GM19023 (cell line): ENCODE data around the gene MRPS2.
"Not testable (repeated sequence)": the region's sequence is repeated elsewhere in the genome, so short reads cannot be mapped to it uniquely, and the experiment has no call there.

Experiments used
- ATAC-seq: cut with Tn5 transposase; IDR thresholded peaks from one replicate; pipeline ENCODE4 v1.9.1; 2021; ENCODE audit warnings: mild to moderate bottlenecking, moderate library complexity; ENCODE audit not compliant: unreplicated experiment

MRPS2 gene

GRCh38 chr9:135526730-135527571 is 26.5 kb downstream of the MRPS2 start:
- no peak for ATAC-seq

- ATAC-seq = not testable (repeated sequence)
Observed at GRCh38 chr9:135528842-135529435, 28.5 kb downstream of the MRPS2 start.

GRCh38 chr9:135530146-135530545 is 29.7 kb downstream of the MRPS2 start:
- no peak for ATAC-seq

DNA sequence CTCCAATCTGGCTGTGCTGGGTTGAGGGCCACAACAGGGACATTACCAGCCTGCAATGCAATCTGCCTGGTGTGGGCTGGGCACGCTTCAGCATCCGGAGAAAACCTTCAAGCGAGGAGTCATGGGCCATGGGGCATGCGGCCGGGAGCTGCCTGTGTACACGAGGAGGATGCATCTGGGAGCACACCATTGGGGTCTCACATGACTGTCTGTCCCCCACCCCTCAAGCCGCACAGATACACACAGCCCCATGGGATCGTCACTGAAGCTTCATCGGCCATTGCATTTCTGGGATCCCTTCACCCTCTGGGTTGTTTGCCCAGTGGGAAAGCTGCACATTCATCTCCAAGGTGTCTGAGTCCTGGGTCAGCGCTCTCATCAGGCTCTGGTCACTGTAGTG is 30.6 kb downstream of the MRPS2 start:
- no peak for ATAC-seq

GRCh38 chr9:135533113-135533512 is 32.6 kb downstream of the MRPS2 start:
- no peak for ATAC-seq

GRCh38 chr9:135533674-135534073 is 33.2 kb downstream of the MRPS2 start:
- no peak for ATAC-seq

DNA sequence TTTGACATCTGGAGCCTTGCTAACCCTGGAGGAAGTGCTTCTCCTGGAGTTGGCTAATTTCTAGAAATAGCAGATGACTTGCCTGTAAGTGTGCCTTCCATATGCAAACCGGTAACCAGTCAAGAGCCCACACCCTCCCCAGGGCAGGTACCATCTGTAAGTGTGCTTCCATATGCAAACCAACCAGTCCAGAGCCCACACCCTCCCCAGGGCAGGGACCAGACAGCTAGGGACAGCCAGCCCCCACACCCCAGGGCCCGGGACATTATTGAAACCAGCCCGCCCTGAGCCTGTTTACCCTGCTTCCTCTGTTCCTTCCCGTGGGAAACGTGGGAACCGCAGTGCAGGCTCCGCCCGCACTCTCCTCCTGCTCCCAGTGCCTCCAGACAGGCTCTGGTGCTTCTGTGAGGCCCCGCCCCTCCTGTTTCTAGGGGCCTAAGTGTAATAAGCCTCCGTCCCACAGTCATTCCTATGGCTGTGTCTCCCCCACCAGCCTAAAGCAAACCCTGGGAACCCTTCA is 33.8 kb downstream of the MRPS2 start:
- not testable (repeated sequence) for ATAC-seq

- ATAC-seq = not testable (repeated sequence)
Observed at GRCh38 chr9:135534826-135535225, 34.3 kb downstream of the MRPS2 start.

GRCh38 chr9:135535631-135536030 is 35.1 kb downstream of the MRPS2 start:
- not testable (repeated sequence) for ATAC-seq

GRCh38 chr9:135536216-135536615 is 35.7 kb downstream of the MRPS2 start:
- no peak for ATAC-seq

DNA sequence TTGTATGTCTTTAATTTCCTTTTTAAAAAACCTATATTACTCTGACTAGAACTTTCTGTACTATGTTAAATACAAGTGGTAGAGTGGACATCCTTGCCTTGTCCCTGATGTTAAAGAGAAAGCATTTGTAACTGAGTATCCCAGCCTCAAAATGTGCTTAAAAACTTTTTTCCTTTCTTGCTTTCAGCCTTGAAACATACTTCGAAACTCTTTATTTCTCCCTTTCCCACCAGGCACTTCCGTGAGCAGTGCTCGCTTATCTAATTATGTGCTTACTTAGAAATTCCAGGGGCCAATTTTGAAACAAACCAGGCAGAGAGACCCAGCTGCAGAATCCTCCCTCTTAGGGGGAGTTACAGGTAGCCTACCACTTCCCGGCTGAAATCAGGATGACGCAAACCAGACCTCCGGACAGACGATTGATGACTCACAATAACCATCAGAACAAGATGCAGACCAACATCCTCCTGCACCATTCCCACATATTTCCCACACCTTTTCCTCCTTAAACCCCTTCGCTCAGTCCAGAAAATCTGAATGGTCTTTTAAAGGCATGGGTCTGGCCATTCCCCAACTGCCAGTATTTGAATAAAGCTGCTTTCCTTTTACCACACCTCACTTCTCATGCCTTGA is 42.9 kb downstream of the MRPS2 start:
- not testable (repeated sequence) for ATAC-seq

DNA sequence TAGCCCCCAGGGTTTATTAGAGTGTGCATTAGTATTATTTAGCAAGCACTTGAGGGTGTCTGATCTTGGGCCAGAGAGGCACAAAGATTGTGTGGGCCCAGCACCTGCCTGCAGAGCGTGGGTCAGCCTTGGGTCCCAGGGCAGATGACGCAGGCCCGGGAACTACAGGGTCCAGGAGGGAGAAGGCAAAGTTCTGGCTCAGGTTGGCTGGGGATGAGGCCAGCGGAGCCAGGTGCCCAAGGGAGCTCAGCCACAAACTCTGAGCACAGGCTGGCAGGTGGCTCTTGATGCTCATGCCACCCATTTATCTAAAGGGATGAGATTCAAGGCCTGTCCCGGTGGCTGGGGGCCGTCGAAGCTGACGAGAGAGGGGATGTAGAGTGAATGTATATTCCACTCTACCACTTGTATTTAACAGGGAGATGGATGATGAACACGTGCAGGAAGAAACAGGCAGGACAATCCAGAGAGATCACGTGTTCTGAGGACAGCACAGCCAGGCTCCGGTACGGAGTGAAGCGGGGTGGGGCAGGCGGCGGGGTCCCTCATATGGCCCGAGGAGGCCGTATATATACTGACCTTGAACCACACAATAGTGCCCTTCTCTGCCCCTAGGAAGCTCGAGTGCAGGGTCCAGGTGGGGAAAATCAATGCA is 44.6 kb downstream of the MRPS2 start:
- no peak for ATAC-seq

- not testable (repeated sequence) for ATAC-seq
Observed at GRCh38 chr9:135545646-135546176, 45.2 kb downstream of the MRPS2 start, which contains the start of gene OBP2A. Gene OBP2A, plus strand, starts transcription at chr9:135546126. Its CDS starts 55 bp downstream, at chr9:135546181.

DNA sequence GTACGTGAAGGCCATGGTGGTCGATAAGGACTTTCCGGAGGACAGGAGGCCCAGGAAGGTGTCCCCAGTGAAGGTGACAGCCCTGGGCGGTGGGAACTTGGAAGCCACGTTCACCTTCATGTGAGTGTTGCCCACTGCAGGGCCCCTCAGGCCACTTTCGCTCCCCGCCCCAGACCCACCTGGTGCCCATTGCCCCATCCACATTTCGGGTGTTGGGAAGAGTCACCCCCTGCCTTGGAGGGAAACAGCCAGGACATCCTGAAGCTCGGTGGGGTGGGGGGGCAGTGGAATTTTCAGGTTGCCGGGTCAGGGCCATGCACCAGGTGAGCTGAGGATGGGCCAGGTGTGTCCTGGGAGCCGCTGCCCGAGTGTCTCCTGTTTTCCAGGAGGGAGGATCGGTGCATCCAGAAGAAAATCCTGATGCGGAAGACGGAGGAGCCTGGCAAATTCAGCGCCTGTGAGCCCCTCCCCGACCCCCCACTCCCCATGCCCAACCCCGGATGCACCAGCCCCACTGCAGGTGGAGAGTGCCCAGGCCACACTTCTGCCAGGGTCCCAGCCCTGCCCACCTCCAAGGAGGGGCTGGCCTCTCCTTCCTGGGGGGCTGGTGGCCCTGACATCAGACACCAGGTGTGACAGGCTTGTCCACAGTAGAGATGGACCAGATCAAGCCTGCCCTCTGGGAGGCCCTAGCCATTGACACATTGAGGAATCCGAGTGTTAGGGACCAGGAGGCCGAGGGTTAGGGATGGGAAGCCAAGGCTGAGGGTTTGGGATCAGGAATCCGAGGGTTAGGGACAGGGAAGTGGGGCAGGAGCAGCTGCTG is 46.5 kb downstream of the MRPS2 start:
- not testable (repeated sequence) for ATAC-seq

- no peak for ATAC-seq
Observed at GRCh38 chr9:135547756-135548736, 47.6 kb downstream of the MRPS2 start.

DNA sequence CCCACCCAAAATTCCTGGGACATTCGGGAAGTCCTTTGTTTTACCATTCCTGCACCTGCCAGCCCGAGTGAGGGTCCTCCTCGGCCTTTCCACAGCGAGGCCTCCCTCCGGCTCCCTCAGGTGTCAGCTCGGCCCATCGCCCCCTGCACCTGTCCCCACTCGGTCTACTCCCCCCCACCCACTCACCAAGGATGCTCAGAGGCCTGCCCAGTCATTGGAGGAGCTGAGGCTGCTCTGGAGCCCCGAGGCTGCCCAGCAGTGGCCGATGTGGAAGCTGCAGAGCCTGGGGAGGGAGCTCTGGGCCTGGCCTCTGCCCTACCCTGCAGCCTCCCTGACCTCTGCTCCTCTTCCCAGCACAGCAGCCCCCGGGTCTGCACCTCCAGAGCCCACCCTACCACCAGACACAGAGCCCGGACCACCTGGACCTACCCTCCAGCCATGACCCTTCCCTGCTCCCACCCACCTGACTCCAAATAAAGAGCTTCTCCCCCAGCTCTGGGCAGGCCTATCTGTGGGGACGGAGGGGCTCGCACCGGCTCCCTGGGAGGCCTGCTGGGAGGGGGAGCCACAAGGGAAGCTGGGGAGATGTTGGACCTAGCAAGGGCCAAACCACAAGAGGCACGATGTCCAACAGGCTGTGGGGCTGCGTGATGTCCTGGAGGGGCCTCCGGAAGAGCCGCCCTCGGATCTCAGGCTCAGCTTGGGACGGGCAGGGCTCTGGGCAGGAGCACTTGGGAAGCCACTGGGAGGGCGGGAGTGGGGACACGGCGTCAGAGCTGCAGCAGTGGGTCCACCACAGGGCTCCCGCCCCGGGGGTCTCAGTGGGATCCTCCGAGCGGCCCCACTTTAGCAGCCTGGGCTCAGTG is 49.2 kb downstream of the MRPS2 start:
- not testable (repeated sequence) for ATAC-seq

GRCh38 chr9:135550344-135550918 is 49.9 kb downstream of the MRPS2 start:
- no peak for ATAC-seq
